ENCODE data around the gene PNMA8B. TPM values are rescaled to one million over a fixed set of nuclear protein-coding genes. Genes with fewer than 3 reads are reported as not detected.

PNMA8B gene
- total RNA-seq, 1 experiment from 2014 or later: not detected

- intact Hi-C loops (cut with micrococcal nuclease; ENCODE audit: unreplicated experiment): no loop called here
- TF ChIP-seq REST (IDR thresholded peaks at IDR 0.05; ENCODE audit: insufficient read depth in 1 of 2, low read depth in 2 of 2, low read length in 1 of 2) (no peak), SIN3A (IDR thresholded peaks at IDR 0.05; ENCODE audit: borderline replicate concordance, insufficient read depth, low read depth, low read length) (no peak), TCF7L2 (IDR thresholded peaks at IDR 0.05; ENCODE audit: low read depth, low read length) (no peak), CTCF (IDR thresholded peaks at IDR 0.05) (no peak), POLR2AphosphoS5 (IDR thresholded peaks at IDR 0.05; ENCODE audit: low read depth, low read length) (no peak)
- Histone ChIP-seq H3K4me3 (ENCODE audit: low read depth in 2 of 2, low read length in 2 of 2) (no peak overlapping the region), H3K27me3 (ENCODE audit: control insufficient read depth, insufficient read depth, low read length) (no peaks in the 10 kb centered on the region), H3K36me3 (ENCODE audit: control insufficient read depth, insufficient read depth, low read length) (no peaks in the 10 kb centered on the region), H3K4me1 (ENCODE audit: control insufficient read depth, insufficient read depth, low read length) (no peaks in the 10 kb centered on the region), H3K27ac (ENCODE audit: low read length) (no peak overlapping the region), H3K9me3 (ENCODE audit: control insufficient read depth, insufficient read depth, low read depth, low read length) (no peaks in the 10 kb centered on the region)
- ChIA-PET CTCF (interaction anchor here (1.2 kb wide), 1 partner anchor 47 kb away, joined by 3 read pairs; no protein-coding TSS in a partner anchor), POLR2A (no interaction called here)
- in situ Hi-C loops (cut with HindIII; ENCODE audit: low pct_unique_long_range_greater_than_20kb, low sequenced_read_pairs): no loop called here
- BruUV-seq (replicated peaks): no TSS peak
- DNase-seq (ENCODE audit: low read depth, low spot score) (no peak), ATAC-seq (no peak)
These were observed 44.9 kb downstream of the PNMA8B start for GRCh38 chr19:46450737-46451136.

GRCh38 chr19:46449228-46449627, 46.4 kb downstream of the PNMA8B start:
- no peak for DNase-seq (ENCODE audit: low read depth, low spot score)
- TF ChIP-seq SIN3A (IDR thresholded peaks at IDR 0.05; ENCODE audit: borderline replicate concordance, insufficient read depth, low read depth, low read length): no peak
- no peak for TF ChIP-seq TCF7L2 (IDR thresholded peaks at IDR 0.05; ENCODE audit: low read depth, low read length)
- no peak for TF ChIP-seq CTCF (IDR thresholded peaks at IDR 0.05)
- TF ChIP-seq REST (IDR thresholded peaks at IDR 0.05; ENCODE audit: insufficient read depth in 1 of 2, low read depth in 2 of 2, low read length in 1 of 2): no peak
- no peak for TF ChIP-seq POLR2AphosphoS5 (IDR thresholded peaks at IDR 0.05; ENCODE audit: low read depth, low read length)
- Histone ChIP-seq H3K4me1 (ENCODE audit: control insufficient read depth, insufficient read depth, low read length) (no peaks in the 10 kb centered on the region), H3K4me3 (ENCODE audit: low read depth in 2 of 2, low read length in 2 of 2) (no peak overlapping the region), H3K36me3 (ENCODE audit: control insufficient read depth, insufficient read depth, low read length) (no peaks in the 10 kb centered on the region), H3K27me3 (ENCODE audit: control insufficient read depth, insufficient read depth, low read length) (no peaks in the 10 kb centered on the region), H3K9me3 (ENCODE audit: control insufficient read depth, insufficient read depth, low read depth, low read length) (no peaks in the 10 kb centered on the region), H3K27ac (ENCODE audit: low read length) (no peak overlapping the region)
- CTCF ChIA-PET: no interaction called here
- intact Hi-C loops (cut with micrococcal nuclease; ENCODE audit: unreplicated experiment): no loop called here
- in situ Hi-C loops (cut with HindIII; ENCODE audit: low pct_unique_long_range_greater_than_20kb, low sequenced_read_pairs): no loop called here
- no TSS peak for BruUV-seq (replicated peaks)
- no peak for ATAC-seq
- POLR2A ChIA-PET: no interaction called here

Data from Panc1 (cell line).